IMR-90 (cell line): ENCODE measurements around the gene FYB2. TPM values are rescaled to one million over a fixed set of nuclear protein-coding genes. Genes with fewer than 3 reads are reported as not detected.

Source experiments
- ATAC-seq: fragments of 200-7000 bp; cut with Tn5 transposase; 2 replicates; pipeline ENCODE4 v1.9.1; 2020; ENCODE audit warnings: low read depth, mild to moderate bottlenecking, moderate library complexity
- BruUV-seq: library from RNA; stranded (reverse); fragments of 400-500 nt; replicated peaks from 2 replicates; lab custom pipeline; 2021; lab: Mats Ljungman, UMichigan
- CTCF ChIA-PET: fragments of 300-600 bp; formaldehyde crosslinking; extraction: SDS; loops from one replicate; lab custom pipeline; 2021; ENCODE audit warnings: antibody characterized with exemption; lab: Yijun Ruan, JAX
- POLR2A ChIA-PET: fragments of 300-600 bp; sonication (Branson Sonifier 250); formaldehyde crosslinking; loops from one replicate; lab custom pipeline; 2022; ENCODE audit warnings: antibody characterized with exemption; ENCODE audit not compliant: unreplicated experiment; lab: Charles Lee
- DNase-seq: peaks from one replicate; pipeline ENCODE4 v3.0.0; 2013
- H2AFZ ChIP-seq: replicated peaks from 2 replicates; pipeline ENCODE3; 2013; ENCODE audit warnings: low read length, mild to moderate bottlenecking; ENCODE audit not compliant: poor library complexity
- H2AK5ac ChIP-seq: 2 replicates; pipeline ENCODE4 v1.6.1; 2013; ENCODE audit warnings: low read depth, low read length, inconsistent platforms
- H2AK9ac ChIP-seq: replicated peaks from 2 replicates; pipeline ENCODE3; 2013; ENCODE audit warnings: mild to moderate bottlenecking, low read depth, low read length, moderate library complexity; ENCODE audit not compliant: poor library complexity
- H2BK120ac ChIP-seq: 2 replicates; pipeline ENCODE4 v1.6.1; 2013; ENCODE audit warnings: low read depth, low read length, inconsistent platforms
- H2BK15ac ChIP-seq: 3 replicates; pipeline ENCODE4 v1.6.1; 2013; ENCODE audit warnings: low read depth, low read length, inconsistent platforms
- H2BK20ac ChIP-seq: 2 replicates; pipeline ENCODE4 v1.6.1; 2013; ENCODE audit warnings: low read depth, mild to moderate bottlenecking, inconsistent platforms, low read length, moderate library complexity
- H2BK5ac ChIP-seq: 2 replicates; pipeline ENCODE4 v1.6.1; 2013; ENCODE audit warnings: mild to moderate bottlenecking, low read depth, low read length, inconsistent platforms; ENCODE audit not compliant: poor library complexity, severe bottlenecking
- H3K14ac ChIP-seq: replicated peaks from 2 replicates; pipeline ENCODE4 v1.6.1; 2013; ENCODE audit warnings: low read depth, low read length, inconsistent platforms
- H3K18ac ChIP-seq: 2 replicates; pipeline ENCODE4 v1.6.1; 2013; ENCODE audit warnings: low read depth, low read length, control low read depth
- H3K23ac ChIP-seq: 2 replicates; pipeline ENCODE4 v1.6.1; 2013; ENCODE audit warnings: low read depth, low read length, inconsistent platforms
- H3K27ac ChIP-seq: 2 replicates; pipeline ENCODE4 v1.5.1; 2013; ENCODE audit warnings: mild to moderate bottlenecking, control low read depth, low read length; ENCODE audit not compliant: insufficient read depth
- H3K27me3 ChIP-seq: 2 replicates; pipeline ENCODE4 v1.6.1; 2013; ENCODE audit warnings: low read length; ENCODE audit not compliant: control insufficient read depth, insufficient read depth
- H3K36me3 ChIP-seq: 2 replicates; pipeline ENCODE4 v1.6.1; 2013; ENCODE audit warnings: low read length, mixed read lengths; ENCODE audit not compliant: control insufficient read depth, insufficient read depth
- H3K4ac ChIP-seq: 2 replicates; pipeline ENCODE4 v1.6.1; 2013; ENCODE audit warnings: low read depth, low read length, inconsistent platforms
- H3K4me1 ChIP-seq: 2 replicates; pipeline ENCODE4 v1.6.1; 2013; ENCODE audit warnings: low read length, mixed read lengths; ENCODE audit not compliant: control insufficient read depth, insufficient read depth
- H3K4me2 ChIP-seq: 2 replicates; pipeline ENCODE4 v1.6.1; 2013; ENCODE audit warnings: low read depth, mild to moderate bottlenecking, control low read depth, low read length, moderate library complexity
- H3K4me3 ChIP-seq: 2 replicates; pipeline ENCODE4 v1.5.1; 2013; ENCODE audit warnings: low read depth, mild to moderate bottlenecking, control low read depth, low read length, moderate library complexity; ENCODE audit not compliant: insufficient read depth
- H3K56ac ChIP-seq: 2 replicates; pipeline ENCODE4 v1.6.1; 2013; ENCODE audit warnings: low read length, inconsistent platforms; ENCODE audit not compliant: insufficient read depth; ENCODE audit errors: extremely low read depth
- H3K79me1 ChIP-seq, 2 experiments: 2 replicates each; pipeline ENCODE4 v1.6.1; 2013; ENCODE audit warnings: low read length in 2 of 2, inconsistent platforms in 1 of 2, low read depth in 1 of 2
- H3K9ac ChIP-seq: 2 replicates; pipeline ENCODE4 v1.6.1; 2013; ENCODE audit warnings: low read depth, low read length, control low read depth
- H3K9me1 ChIP-seq: 2 replicates; pipeline ENCODE4 v1.6.1; 2013; ENCODE audit warnings: low read length, inconsistent platforms; ENCODE audit not compliant: insufficient read depth
- H3K9me3 ChIP-seq: 2 replicates; pipeline ENCODE4 v1.6.1; 2013; ENCODE audit warnings: low read length; ENCODE audit not compliant: control insufficient read depth, insufficient read depth
- H4K20me1 ChIP-seq: 2 replicates; pipeline ENCODE4 v1.6.1; 2013; ENCODE audit warnings: low read length, inconsistent platforms; ENCODE audit not compliant: insufficient read depth
- H4K5ac ChIP-seq: 2 replicates; pipeline ENCODE4 v1.6.1; 2013; ENCODE audit warnings: mild to moderate bottlenecking, low read depth, low read length, control low read depth
- H4K8ac ChIP-seq, 2 experiments: 2 replicates each; pipeline ENCODE4 v1.6.1; 2013; ENCODE audit warnings: low read depth in 2 of 2, low read length in 2 of 2, control low read depth in 1 of 2, inconsistent platforms in 1 of 2
- H4K91ac ChIP-seq: 2 replicates; pipeline ENCODE4 v1.6.1; 2013; ENCODE audit warnings: low read depth, low read length, inconsistent platforms; ENCODE audit not compliant: insufficient read depth
- CTCF ChIP-seq: conservative IDR thresholded peaks from 2 replicates; pipeline ENCODE4 v1.5.1; 2012; ENCODE audit warnings: mild to moderate bottlenecking, low read depth, low read length, improper control_type of control experiment
- ELK1 ChIP-seq: fragments of 150-350 bp; IDR thresholded peaks from 2 replicates; pipeline ENCODE4 v1.6.1; 2016; ENCODE audit warnings: low read depth, mild to moderate bottlenecking, low read length, moderate library complexity, borderline replicate concordance
- MXI1 ChIP-seq: IDR thresholded peaks from 2 replicates; pipeline ENCODE4 v1.6.1; 2012; ENCODE audit warnings: low read depth, mild to moderate bottlenecking, low read length, moderate library complexity, borderline replicate concordance
- NFE2L2 ChIP-seq: fragments of 150-350 bp; IDR thresholded peaks from 2 replicates; pipeline ENCODE4 v1.6.1; 2016; ENCODE audit warnings: low read depth, mild to moderate bottlenecking, low read length
- POLR2A ChIP-seq: IDR thresholded peaks from 2 replicates; pipeline ENCODE4 v1.6.1; 2012; ENCODE audit warnings: mild to moderate bottlenecking, low read depth, low read length
- RCOR1 ChIP-seq: IDR thresholded peaks from 2 replicates; pipeline ENCODE4 v1.6.1; 2012; ENCODE audit warnings: mild to moderate bottlenecking, low read length, improper control_type of control experiment; ENCODE audit not compliant: insufficient replicate concordance
- SMC3 ChIP-seq: fragments of 150-350 bp; IDR thresholded peaks from 2 replicates; pipeline ENCODE4 v1.6.1; 2016; ENCODE audit warnings: low read depth, mild to moderate bottlenecking, antibody characterized with exemption, low read length, moderate library complexity
- WGBS, 2 experiments: methylation state at CpG; one replicate each; pipeline versions ENCODE4 v1.1.5 to v1.1.7; 2013; ENCODE audit warnings: missing lambda C conversion rate in 2 of 2; ENCODE audit not compliant: insufficient read length in 1 of 2; ENCODE audit errors: extremely low coverage in 2 of 2; 5-methylcytosine and 5-hydroxymethylcytosine counted together
- dilution Hi-C: fragments of 300-500 bp; cut with HindIII; formaldehyde crosslinking; loops from one replicate; pipeline ENCODE4 v1.14.3; 2018; ENCODE audit warnings: low sequenced_read_pairs; ENCODE audit not compliant: unreplicated experiment
- in situ Hi-C: fragments of 300-500 bp; cut with MboI; formaldehyde crosslinking; loops from 3 replicates; pipeline ENCODE4 v1.14.3; 2019; ENCODE audit warnings: low sequenced_read_pairs, inconsistent platforms, mixed read lengths
- intact Hi-C: fragments of 100-400 bp; cut with micrococcal nuclease; formaldehyde crosslinking; loops from 2 replicates; pipeline ENCODE4 v1.10.0; 2022
- polyA plus RNA-seq, 3 experiments: library from polyadenylated mRNA; depleted of rRNA; stranded (reverse); fragments of >200 nt; gene quantifications; 2 replicates each; pipeline ENCODE4 v1.2.3, GENCODE V29; 2012; ENCODE audit warnings: low replicate concordance in 1 of 3
- total RNA-seq: library from RNA; depleted of rRNA; stranded (reverse); fragments of >200 nt; gene quantifications from 2 replicates; pipeline ENCODE4 v1.2.3, GENCODE V29; 2012

FYB2 gene
- total and polyA plus RNA-seq, 2 of the 4 experiments (the other 2 are of a cell fraction): under 0.01 TPM; not detected in 1

- Histone ChIP-seq H3K14ac (no peak overlapping the region), H3K9ac (no peak overlapping the region), H3K27ac (no peak overlapping the region), H3K4me1 (no peaks in the 10 kb centered on the region), H3K23ac (no peak overlapping the region), H2BK15ac (no peak overlapping the region), H3K9me1 (no peaks in the 10 kb centered on the region), H4K5ac (no peak overlapping the region), H3K4ac (no peak overlapping the region), H2BK5ac (no peak overlapping the region), H3K9me3 (no peaks in the 10 kb centered on the region), H2AFZ (no peak overlapping the region), H3K4me3 (no peak overlapping the region), H3K56ac (no peak overlapping the region), H2AK9ac (no peak overlapping the region), H2AK5ac (no peak overlapping the region), H3K36me3 (no peaks in the 10 kb centered on the region), H3K79me1 (no peaks in the 10 kb centered on the region), H4K20me1 (no peaks in the 10 kb centered on the region), H3K4me2 (no peak overlapping the region), H3K27me3 (peaks cover 8% of the 10 kb centered on the region; the same call in 1 of the 2 replicates), H2BK120ac (no peak overlapping the region), H4K8ac (no peak overlapping the region), H4K91ac (no peak overlapping the region), H2BK20ac (no peak overlapping the region), H3K18ac (no peak overlapping the region)
- no peak for DNase-seq
- POLR2A ChIA-PET: no interaction called here
- BruUV-seq: no TSS peak
- in situ Hi-C loops (loop anchor here (25.0 kb wide), 1 partner anchor 1296 kb away; no protein-coding TSS in a partner anchor), dilution Hi-C loops (no loop called here), intact Hi-C loops (loop anchor here (5.0 kb wide), 1 partner anchor 161 kb away; the partner anchor contains the start of gene PRKAA2)
- ATAC-seq: no peak
- CTCF ChIA-PET: no interaction called here
- TF ChIP-seq MXI1 (no peak), CTCF (no peak), SMC3 (no peak), RCOR1 (no peak), POLR2A (no peak), NFE2L2 (no peak), ELK1 (no peak)
- WGBS, 2 experiments: no CpG with 5 or more reads among the region's 1 CpG
These were observed 10.8 kb downstream of the FYB2 start for GRCh38 chr1:56808410-56808809.
